SIG-M5 treated with dmso at 0.1 percent for 504 hours (cell line): Measurements from ENCODE around the gene YIPF5.

Source experiments
- DNase-seq: peaks from one replicate; lab custom pipeline; 2025; ENCODE audit not compliant: unreplicated experiment; lab: John Stamatoyannopoulos, UW

YIPF5 gene

DNA sequence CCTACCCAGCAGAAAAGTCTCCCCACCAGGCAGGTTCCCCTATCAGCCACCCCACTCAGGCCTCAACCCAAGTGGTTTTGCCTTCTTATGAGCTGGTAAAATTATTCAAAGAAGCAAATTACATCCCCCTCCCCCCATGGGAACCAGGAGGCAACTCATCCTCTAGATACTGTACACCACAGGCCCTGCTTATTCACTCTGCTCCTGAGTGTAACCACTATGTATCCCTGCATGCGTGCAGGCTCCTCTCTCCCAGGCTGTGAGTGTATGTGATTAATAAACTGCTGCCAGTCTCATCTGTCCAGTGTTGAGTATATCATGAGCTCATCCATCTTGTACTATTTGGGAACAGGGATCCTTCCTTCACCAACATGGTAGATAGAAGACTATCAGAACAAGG, 8.8 kb upstream of the YIPF5 start:
- no peak for DNase-seq

DNA sequence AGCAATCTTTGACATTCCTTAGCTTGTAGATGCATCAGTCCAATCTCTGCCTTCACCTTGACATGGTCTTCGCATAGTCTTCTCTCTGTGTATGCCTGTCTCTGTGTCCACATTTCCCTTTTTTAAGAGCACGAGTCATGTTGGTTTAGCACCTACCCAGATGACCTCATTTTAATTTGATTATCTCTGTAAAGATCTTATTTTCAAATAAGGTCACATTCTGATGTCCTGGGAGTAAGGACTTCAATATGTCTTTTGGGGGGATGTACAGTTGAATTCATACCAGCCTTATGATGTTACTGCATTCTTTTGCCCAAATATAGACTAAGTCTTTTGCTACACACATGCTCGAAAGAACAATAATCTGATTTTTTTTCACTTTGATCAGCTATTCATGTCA, 7.1 kb upstream of the YIPF5 start:
- no peak for DNase-seq

DNA sequence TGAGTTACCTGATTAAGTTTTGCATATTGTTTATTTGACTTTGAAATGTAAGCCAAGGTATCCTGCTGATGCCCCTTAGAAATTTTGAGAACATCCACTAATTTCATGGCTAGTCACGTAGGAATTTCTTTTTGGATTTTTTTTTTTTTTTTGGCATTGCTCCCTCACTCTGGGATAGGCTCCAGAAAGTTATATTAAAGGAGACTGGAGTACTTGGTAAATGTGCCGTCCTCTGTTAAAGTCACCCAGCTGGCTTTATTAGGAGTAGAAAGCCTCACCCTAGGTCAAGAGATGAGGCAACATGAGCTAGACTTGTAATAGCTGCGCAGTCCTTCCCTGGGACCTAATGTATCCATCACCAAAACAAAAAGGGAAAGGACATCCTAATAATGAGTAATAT, 3.3 kb upstream of the YIPF5 start:
- DNase-seq = no peak

DNA sequence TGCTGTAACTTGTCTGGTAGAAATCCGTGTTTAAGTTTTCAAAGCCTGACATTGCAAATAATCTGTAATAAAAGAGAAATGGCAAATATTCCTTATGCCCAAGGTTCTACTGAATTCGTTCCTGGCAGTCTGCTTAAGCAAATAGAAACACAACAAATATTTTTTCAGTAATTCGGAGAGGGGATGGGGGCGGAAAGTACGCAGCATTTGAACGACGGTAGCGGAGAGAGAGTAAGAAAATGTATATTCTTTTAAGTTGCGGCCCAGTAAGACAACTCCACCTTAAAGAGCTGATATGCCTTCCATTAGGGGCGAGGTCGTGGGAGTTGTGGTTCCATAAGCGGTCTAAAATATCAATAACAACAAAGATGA, 569 bp downstream of the YIPF5 start:
- DNase-seq = no peak

DNA sequence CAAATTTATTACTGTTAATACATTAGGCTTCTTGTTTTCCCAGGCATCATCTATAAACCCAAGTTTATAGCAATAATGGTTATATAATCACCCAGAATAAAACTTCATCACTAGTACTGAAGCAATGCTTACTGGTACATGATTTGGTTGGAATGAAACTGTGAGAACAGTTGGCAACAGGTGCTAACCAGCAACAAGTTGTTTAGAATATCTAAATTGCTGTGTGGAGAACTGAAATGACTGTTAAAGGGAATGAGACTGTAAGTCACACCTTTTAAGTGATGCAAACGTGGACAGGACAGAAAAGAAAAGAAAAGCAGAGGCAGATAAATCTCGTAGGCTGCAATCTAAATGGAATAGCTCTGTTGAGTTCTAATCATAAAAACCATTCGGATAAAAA, 2.5 kb downstream of the YIPF5 start:
- no peak for DNase-seq

DNA sequence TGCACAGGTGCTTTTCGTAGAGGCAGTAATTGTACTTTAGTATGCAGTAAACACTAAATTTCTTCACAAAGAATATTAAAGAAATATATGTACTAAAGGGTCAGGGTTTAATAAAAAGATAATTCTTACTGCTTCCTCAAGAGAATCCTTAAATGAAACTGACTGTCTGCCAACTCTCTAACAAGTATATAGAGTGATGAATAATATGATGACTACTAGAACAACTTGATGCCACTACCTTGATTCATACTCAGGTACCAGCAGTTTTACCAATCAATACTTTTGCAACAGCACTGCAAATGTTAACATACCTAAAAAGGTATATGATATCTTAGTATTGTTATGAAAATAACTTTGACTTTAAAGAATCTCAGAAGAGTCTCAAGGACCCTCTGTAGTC, 3.8 kb downstream of the YIPF5 start:
- DNase-seq = no peak

DNA sequence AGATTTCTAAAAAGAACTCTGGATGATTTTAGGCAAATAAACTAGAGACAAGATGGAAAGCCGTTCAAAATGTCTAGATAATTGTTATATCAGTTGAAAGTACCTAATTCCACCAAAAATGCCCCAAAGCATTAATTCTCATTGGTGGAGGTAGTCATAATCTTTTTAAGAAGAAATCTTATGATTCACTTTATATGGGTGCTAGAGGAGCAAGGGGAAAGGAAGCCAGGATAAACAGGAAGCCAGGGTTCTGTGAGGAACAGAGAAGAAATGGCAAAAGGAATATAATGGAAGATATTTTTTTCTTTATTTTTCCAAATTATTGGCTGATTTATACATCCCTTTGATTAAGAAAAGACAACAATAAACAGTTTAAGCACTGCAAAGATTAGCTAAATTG, 7.8 kb downstream of the YIPF5 start:
- no peak for DNase-seq

DNA sequence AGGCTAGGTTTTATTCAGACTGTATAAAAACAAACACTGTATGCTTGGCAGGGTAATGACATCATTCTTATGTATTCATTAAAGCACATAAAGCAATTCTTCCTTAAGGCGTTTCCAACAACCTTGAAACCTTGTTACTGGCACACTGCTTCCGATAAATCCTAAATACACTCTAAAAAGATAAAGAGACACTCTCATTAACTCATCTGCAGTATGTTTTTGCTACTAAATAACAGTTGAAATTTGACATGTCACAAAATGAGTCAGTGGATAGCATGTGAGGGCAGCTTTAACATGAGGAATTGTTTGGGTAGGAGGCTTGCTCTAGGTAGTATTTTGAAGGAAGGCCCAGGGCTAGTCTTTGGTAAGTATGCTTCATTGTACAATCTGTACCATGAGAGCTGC, 13.7 kb downstream of the YIPF5 start:
- DNase-seq = no peak

DNA sequence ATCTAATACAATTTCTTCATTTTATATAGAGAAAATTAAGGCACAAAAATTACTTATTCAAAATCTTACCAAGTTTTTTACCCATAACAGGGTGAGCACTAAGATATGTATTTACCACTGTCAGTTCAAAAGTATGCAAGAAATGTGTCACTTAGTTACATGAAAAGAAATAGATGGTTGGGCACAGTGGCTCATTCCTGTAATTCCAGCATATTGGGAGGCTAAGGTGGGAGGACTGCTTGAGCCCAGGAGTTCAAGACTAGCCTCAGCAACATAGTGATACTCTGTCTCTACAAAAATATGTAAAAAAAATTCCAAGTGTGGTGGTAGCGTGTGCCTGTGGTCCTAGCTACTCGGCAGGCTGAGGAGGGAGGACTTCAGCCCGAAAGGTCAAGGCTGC, 19.4 kb downstream of the YIPF5 start:
- no peak for DNase-seq

DNA sequence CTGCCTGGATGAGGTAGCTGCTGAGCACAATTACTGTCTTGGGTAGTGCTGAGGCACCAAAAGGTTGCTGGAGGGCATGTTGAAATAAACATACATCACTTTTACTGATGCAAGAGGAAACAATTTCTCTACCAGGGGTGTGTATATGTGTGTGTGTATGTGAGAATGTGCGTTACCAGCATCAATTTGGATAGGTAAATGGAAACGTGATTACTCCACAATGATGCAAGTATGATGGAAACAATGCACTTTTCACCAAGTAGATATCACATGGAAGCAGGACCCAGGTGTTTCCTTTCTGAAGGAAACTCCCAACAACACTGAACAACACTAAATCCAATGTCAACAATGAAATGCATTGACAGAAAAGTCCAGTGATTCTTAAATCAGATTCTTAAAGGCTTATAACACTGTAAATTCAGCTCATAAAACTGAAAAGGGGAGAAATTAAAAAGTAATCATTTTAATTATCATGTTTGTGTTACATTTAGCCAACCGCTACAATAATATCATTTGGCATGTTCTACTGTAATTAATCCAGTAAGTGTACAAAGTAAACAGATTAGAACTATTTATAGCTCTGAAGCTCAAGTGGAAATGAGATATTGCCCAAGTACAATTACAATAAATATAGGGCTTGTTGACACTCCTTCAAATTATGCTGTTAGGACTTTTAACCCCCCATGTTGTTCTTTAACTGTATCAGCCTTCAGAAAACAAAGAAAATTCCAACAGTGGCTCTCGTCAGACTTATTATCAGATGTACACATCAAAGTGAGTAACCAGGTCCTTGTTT, 25.3 kb downstream of the YIPF5 start:
- no peak for DNase-seq

DNA sequence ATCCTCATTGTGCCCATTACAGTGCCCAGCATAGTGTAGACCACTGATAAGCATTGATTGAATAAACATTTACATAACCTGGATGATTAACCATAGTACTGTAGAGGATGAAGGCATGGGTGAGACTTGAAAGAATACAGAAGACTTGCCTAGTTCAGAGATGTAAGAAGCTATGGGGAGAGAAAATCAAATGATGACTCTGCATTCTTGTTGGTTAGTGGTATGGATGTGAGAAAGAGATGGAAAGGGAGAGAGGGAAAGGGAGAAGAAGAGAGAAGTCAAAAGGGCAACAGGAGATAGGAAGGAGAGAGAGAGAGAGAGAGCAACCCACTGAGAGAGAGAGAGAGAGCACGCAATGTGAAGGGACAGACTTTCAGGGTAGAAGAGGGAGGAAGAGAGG, 26.8 kb downstream of the YIPF5 start:
- no peak for DNase-seq

DNA sequence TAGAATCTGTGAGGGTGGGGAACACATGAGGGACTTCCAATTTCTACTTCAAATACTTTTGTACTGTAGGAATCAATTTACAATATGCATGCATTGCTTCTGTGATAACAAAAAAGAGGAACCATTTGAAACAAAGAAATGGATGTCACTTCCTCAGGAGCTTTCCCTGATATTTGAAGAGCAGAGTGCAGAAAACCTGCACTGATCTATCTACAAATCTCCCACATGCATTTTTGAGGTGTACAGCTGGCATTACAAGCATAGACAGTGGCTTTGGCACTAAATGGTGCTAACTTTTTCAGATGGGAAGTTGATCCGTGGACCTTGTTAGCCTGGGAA, 27.7 kb downstream of the YIPF5 start:
- peak; percentile 18 for DNase-seq

DNA sequence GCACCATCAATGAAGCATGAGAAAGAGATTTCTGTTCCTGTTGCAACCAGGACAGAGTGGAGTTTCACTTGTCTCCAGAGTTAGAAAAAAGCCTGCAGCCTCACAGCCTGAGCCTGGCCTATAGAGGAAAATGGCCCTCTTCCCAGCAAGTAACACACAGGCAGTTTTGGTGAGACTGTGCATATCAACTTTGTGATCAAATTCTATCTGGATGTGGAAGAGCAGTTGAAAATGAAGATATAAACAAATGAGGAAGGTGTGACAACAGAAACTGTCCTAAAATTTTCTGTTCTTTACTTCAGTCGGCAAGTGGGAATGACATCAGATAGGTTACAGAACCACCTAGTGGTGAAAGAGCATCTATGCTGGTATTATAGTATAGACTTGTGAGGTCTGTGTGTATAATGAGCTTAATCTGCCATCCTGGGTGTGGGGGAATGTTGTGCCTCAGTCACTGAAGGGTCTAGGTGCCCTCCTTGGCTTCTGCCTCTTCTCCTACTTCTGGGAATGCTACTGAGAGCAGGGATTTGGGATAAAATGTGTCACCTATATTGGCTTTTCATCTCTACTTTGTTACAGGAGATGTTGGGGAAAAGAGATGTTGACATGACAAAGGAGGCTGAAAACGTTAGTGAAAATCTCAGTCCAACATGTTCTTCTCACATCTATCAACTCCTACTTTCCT, 28.2 kb downstream of the YIPF5 start:
- peak; percentile 67 for DNase-seq

DNA sequence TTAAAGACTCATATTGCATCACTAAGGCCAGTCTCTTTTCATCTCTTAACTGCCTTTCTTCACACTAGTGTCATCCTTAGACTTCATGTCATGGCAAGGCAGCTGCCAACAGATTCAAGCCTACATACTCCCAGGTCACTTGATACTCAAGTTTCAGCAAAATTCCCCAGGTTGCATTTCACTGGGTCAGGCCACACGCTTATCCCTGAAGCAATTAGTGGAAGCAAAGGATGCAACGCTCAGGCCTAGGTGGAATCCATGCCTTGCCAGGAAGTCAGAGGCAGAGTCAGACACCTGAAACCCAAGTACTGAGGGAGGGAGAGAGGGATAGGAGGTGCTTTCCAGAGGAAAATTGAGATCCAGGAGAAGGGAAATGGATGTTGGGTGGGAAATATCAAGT, 28.9 kb downstream of the YIPF5 start:
- no peak for DNase-seq

DNA sequence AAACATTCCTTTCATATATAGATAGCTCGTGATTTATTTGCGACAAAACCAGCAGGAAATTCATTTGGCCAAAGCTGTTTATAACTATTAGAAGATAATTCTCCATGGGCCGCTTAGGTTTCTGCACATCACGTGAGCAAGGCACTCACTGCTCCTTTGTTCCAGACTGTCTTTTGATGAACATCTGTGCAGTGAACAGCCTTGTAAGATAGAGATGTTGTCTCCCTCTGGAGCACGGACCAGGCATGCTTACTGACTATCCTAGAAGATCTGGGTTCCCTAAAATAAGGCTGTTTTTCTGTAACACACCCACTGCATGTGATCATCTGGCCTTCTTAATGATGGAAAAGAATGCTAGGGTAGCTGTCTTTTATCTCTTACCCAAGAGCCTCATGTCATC, 30.9 kb downstream of the YIPF5 start:
- DNase-seq = no peak

DNA sequence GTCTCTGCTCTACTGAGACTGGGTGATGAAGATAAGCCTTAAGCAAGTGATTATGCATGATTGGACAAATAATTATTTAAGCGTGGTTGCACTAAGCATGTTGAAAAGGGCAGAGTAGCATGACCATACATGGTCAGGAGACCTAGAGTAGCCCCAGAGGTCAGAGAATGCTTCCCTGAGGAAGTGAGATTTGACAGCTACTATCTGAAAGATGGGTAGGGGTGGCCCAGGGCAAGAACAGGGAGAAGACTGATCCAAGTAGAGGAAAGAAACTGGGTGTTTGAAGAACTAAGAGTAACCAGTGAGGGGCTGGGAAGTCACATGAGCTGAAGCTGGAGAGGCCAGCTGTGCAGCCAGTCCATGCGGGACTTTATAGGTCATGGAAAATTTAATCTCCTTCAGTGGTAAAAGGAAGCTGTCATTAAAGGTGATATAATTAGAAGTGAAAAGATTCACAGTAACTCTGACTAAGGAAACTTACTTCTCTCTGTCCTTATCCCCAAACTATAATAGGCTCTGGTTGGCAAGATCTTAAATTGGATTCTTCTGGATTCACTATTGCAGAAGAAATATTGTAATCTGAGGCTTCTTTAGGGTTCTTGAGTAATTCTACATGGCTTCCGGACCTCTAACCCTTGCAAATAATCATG, 35.2 kb downstream of the YIPF5 start:
- no peak for DNase-seq

DNA sequence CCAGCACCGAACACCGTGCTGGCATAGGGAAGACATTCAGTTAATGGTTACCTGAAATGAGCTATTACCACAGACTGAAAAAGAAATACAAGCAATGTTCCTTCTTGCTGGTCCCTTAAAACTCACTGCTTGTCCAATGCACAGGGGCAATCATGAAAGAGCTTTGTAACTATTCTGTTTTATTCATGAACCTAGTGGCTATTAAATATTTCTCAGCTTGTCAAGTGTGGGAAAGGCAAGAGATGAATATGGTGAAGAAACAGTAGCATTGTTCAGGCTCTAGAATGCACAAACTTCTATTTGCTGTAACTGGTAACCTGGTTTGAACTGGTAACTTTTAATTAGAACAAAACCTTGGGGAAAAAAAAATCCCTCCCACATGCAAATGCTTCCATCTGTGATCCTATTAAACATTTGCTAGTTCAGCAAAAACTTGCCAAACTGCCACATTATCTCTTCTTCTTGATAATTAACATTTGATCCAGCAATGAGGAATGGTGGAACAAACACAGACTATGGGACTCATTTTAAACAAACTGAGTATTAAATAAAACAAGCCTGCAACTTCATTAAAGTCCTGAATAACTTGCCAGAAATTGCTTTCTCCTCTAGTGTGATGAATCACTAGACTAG, 36.1 kb downstream of the YIPF5 start:
- DNase-seq = no peak

DNA sequence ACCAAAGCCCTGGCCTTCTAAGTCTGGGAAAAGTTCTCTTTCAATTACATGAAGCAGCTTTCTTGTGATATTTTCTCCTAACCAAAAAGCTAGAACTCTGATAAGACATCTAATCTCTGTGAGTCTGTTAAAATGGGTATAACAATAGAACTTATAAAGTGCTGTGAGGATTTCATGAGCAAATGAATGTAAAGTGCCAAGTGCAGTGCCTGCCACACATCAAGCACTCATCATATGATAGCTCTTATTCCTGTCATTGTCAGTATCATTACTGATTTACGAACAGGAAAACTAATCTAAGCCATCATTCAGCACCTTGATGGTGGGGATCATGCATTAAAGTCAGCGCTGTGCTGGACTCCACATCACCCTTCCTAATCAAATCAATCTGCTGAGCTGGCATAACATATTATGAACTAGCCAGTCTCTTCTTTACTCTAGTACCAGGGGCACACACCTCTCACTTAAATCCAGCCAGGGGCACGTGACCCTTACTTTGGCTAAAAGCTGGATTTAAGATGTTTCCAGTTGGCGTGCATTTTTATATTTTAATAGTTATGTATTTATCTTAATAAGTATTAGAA, 37.3 kb downstream of the YIPF5 start:
- DNase-seq = no peak

DNA sequence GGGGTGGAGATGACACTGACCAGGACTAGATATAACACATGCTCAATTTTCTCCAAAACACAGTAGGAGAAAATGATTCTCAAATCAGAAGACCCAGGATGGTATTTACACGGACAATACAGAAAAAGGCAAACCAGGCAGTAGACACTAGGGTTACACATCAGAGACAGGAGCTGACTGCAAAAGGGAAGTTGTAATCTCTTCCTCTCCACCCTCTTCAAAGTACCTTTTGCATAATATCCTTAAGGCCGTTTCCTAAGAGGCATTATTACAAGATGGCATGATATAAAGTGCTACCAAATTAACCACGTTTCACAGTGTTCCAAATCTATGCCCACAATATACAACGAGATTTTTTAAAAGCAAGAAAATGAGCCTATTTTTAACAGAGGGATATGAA, 39.2 kb downstream of the YIPF5 start:
- peak; percentile 59 for DNase-seq

DNA sequence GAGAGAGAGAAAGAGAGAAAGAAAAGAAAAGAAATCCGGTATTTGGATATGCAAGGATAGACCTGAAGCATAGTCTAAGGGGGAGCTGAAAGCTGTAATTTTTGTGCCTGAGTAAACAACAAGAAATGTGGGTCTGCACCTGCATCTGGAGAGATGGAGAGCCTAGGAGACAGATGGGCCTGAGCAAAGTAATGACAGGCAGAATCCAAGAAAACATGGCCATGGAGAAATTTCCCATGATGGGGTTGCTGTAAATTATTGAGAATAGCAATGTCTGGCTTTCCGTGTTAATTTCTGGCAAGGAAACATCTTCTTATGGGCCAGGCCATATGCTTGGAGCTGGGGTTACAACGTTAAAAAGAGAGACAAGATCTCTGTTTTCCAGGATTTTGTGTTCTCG, 40.2 kb downstream of the YIPF5 start:
- DNase-seq = no peak

DNA sequence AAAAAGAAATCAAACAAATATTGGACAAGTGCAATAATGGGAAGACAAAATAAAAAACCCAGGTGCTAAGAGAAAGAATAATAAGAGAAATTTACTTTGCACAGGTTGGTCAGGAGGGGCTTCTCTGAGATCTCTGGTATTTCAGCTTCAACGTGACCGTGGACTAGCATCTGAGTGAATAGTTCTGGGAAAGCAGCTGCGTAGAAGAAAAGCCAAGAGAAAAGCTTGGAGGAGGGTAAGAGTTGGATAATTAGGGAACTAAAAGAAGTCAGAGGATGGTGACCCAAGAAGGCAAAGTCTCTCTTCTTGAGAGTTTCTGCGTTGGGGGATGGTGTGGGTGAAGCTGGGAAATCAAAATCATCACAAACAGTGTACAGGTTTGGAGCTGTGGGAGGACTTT, 41.6 kb downstream of the YIPF5 start:
- no peak for DNase-seq

DNA sequence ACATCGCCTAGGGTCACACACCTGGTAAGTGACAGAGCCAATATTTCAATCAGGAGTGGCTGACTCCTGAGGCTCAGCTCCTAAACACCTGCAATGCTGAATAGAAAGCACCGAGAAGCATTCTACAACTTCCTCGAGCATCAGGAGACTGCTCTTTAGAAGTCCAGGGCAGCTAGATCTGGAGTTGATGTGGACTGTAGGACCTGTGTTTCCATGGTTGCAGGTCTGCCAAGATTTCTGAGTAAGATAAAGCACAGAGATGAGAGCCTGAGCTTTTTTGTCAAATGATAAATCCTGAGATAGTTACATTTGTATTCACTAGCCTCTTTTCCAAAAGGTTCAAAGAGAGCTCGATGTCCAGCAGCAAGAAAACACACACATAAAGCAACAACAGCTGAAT, 43.8 kb downstream of the YIPF5 start:
- no peak for DNase-seq
